ENCODE data around the gene ZNF521.

Gene ZNF521

GRCh38 chr18:25019086-25019860 is 332.7 kb downstream of the ZNF521 start:
- no peak overlapping the region for H3K4me3 ChIP-seq (ENCODE audit: control insufficient read depth, low read depth, low read length)
- no peak for DNase-seq (ENCODE audit: low read depth)
- no peak for TF ChIP-seq CTCF (conservative IDR thresholded peaks at IDR 0.05; ENCODE audit: control insufficient read depth, insufficient read depth, low read depth, low read length)

GRCh38 chr18:25016666-25017065 is 335.3 kb downstream of the ZNF521 start:
- TF ChIP-seq CTCF (conservative IDR thresholded peaks at IDR 0.05; ENCODE audit: control insufficient read depth, insufficient read depth, low read depth, low read length) = no peak
- DNase-seq (ENCODE audit: low read depth) = no peak
- H3K4me3 ChIP-seq (ENCODE audit: control insufficient read depth, low read depth, low read length) = no peak overlapping the region

GRCh38 chr18:25016181-25016580 is 335.8 kb downstream of the ZNF521 start:
- no peak for TF ChIP-seq CTCF (conservative IDR thresholded peaks at IDR 0.05; ENCODE audit: control insufficient read depth, insufficient read depth, low read depth, low read length)
- no peak overlapping the region for H3K4me3 ChIP-seq (ENCODE audit: control insufficient read depth, low read depth, low read length)
- DNase-seq (ENCODE audit: low read depth) = no peak

All from fibroblast of mammary gland (primary cell).